HepG2 (cell line): ENCODE results near the gene COQ10B. TPM values are rescaled to one million over a fixed set of nuclear protein-coding genes. Genes with fewer than 3 reads are reported as not detected.

Experiments used
- HNRNPLL ChIP-seq: fragments of 200-400 bp; formaldehyde crosslinking; IDR thresholded peaks from 2 replicates; pipeline ENCODE4 v1.6.1; 2017; ENCODE audit warnings: mild to moderate bottlenecking, low read depth, low read length; ENCODE audit not compliant: poor library complexity, severe bottlenecking
- MEIS1 ChIP-seq: sonication (generic); formaldehyde crosslinking; IDR thresholded peaks from 2 replicates; pipeline ENCODE4 v1.9.0; 2021; ENCODE audit warnings: mild to moderate bottlenecking, missing genetic modification reagents, moderate library complexity, borderline replicate concordance
- PHF8 ChIP-seq: sonication (generic); formaldehyde crosslinking; IDR thresholded peaks from 2 replicates; pipeline ENCODE4 v1.5.0; 2020; ENCODE audit warnings: missing genetic modification reagents
- SP4 ChIP-seq: sonication (generic); formaldehyde crosslinking; IDR thresholded peaks from 2 replicates; pipeline ENCODE4 v1.8.1; 2023; ENCODE audit warnings: mild to moderate bottlenecking, missing genetic modification reagents
- ZBTB7B ChIP-seq: sonication (generic); formaldehyde crosslinking; IDR thresholded peaks from 2 replicates; pipeline ENCODE4 v1.4.0; 2020; ENCODE audit warnings: missing genetic modification reagents
- ZNF12 ChIP-seq: sonication (generic); formaldehyde crosslinking; IDR thresholded peaks from 2 replicates; pipeline ENCODE4 v1.5.0; 2020; ENCODE audit warnings: missing genetic modification reagents
- ZNF331 ChIP-seq: sonication (generic); formaldehyde crosslinking; IDR thresholded peaks from 2 replicates; pipeline ENCODE4 v1.4.0; 2020; ENCODE audit warnings: missing genetic modification reagents
- ZNF547 ChIP-seq: sonication (generic); formaldehyde crosslinking; IDR thresholded peaks from 2 replicates; pipeline ENCODE4 v1.5.1; 2020; ENCODE audit warnings: mild to moderate bottlenecking, missing genetic modification reagents
- polyA plus RNA-seq, 8 experiments: library from polyadenylated mRNA; depleted of rRNA in 3 of 8; stranded (reverse) in 7 of 8; unstranded in 1 of 8; fragments of >200 nt; fragmentation: Illumina TruSeq in 4 of 8; extraction: Trizol in 4 of 8; gene quantifications; 2 replicates each; pipeline versions ENCODE4 v1.2.1 to v1.2.3, GENCODE V29; 2011 to 2016; ENCODE audit warnings: low read depth in 4 of 8, missing spikeins in 1 of 8, mixed read lengths in 1 of 8; ENCODE audit not compliant: insufficient read depth in 1 of 8
- total RNA-seq, 5 experiments: library from RNA; depleted of rRNA; stranded (reverse); fragments of >200 nt; fragmentation: Illumina TruSeq; extraction: Trizol; gene quantifications; 2 replicates each; pipeline ENCODE4 v1.2.3, GENCODE V29; 2016; ENCODE audit warnings: low read depth in 1 of 5
- TF ChIP-seq, protein P1 (sequence below): sonication (generic); formaldehyde crosslinking; IDR thresholded peaks from 2 replicates; pipeline ENCODE4 v1.5.0; 2020; ENCODE audit warnings: mild to moderate bottlenecking, missing genetic modification reagents, borderline replicate concordance
- TF ChIP-seq, protein P2 (sequence below): sonication (generic); formaldehyde crosslinking; IDR thresholded peaks from 2 replicates; pipeline ENCODE4 v1.5.0; 2020; ENCODE audit warnings: missing genetic modification reagents
- TF ChIP-seq, protein P3 (sequence below): sonication (generic); formaldehyde crosslinking; IDR thresholded peaks from 2 replicates; pipeline ENCODE4 v1.8.1; 2023; ENCODE audit warnings: mild to moderate bottlenecking, inconsistent platforms, moderate library complexity, missing genetic modification reagents, borderline replicate concordance
- TF ChIP-seq, protein P4 (sequence below): sonication (generic); formaldehyde crosslinking; IDR thresholded peaks from 2 replicates; pipeline ENCODE4 v1.4.0; 2020; ENCODE audit warnings: missing genetic modification reagents, borderline replicate concordance

Gene COQ10B
- total and polyA plus RNA-seq, 2 of the 13 experiments (the other 11 are each of a cell fraction or from before 2014, with no cell fraction given): 4.6 to 34.9 TPM

DNA sequence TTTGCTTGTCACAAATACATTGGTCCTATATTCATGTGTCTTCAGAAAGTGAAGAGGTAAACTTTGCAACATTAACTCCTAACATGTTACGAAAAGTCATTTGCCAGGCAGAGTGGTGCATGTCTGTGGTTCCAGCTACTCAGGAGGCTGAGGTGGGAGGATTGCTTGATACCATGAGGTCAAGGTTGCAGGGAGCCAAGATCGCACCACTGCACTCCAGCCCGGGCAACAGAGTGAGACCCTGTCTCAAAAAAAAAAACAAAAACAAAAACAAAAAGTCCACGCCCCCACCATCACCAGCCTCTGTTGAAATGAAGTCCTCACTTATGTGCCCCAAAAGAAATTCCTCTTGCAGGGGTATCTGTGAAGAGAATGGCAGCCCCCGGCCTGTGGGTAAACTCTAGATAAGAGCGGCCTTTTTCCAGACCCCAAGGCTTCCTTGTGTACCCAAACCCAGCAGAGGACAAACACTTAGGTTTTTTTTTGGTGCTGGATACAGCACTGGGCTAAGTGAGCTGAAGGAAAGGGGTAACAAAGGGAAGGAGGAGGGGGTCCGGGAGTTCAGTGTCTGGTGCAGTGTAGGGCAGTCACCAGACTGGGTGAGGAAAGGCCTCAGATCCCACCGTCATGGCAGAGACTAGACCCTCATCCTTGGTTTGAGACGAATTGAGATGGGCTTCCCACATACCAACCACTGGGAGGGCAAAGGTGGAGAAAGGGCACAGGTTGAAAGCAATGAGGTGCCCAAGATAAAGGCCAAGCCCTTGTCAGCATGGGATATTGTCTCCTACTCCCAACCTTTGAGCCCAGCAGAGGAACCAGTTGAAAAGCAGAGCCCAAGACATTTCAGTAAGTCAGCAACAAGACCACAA, 27.0 kb downstream of the COQ10B start (continued):
- TF ChIP-seq ZNF12 (CRISPR knock-in tag) (peak; percentile 7; the same call in 1 of the 2 replicates), ZNF547 (peak; percentile 61; the same call in 1 of the 2 replicates), ZBTB7B (CRISPR knock-in tag) (0 out of 2 replicates have a peak, but pooled peaks have one; percentile 19), ZNF331 (CRISPR knock-in tag) (0 out of 2 replicates have a peak, but pooled peaks have one; percentile 17), HNRNPLL (no peak), MEIS1 (CRISPR knock-in tag) (0 out of 2 replicates have a peak, but pooled peaks have one; percentile 0), PHF8 (CRISPR knock-in tag) (peak; percentile 37; the same call in 1 of the 2 replicates), SP4 (CRISPR knock-in tag) (0 out of 2 replicates have a peak, but pooled peaks have one; percentile 40)
- TF ChIP-seq, protein P1, sequence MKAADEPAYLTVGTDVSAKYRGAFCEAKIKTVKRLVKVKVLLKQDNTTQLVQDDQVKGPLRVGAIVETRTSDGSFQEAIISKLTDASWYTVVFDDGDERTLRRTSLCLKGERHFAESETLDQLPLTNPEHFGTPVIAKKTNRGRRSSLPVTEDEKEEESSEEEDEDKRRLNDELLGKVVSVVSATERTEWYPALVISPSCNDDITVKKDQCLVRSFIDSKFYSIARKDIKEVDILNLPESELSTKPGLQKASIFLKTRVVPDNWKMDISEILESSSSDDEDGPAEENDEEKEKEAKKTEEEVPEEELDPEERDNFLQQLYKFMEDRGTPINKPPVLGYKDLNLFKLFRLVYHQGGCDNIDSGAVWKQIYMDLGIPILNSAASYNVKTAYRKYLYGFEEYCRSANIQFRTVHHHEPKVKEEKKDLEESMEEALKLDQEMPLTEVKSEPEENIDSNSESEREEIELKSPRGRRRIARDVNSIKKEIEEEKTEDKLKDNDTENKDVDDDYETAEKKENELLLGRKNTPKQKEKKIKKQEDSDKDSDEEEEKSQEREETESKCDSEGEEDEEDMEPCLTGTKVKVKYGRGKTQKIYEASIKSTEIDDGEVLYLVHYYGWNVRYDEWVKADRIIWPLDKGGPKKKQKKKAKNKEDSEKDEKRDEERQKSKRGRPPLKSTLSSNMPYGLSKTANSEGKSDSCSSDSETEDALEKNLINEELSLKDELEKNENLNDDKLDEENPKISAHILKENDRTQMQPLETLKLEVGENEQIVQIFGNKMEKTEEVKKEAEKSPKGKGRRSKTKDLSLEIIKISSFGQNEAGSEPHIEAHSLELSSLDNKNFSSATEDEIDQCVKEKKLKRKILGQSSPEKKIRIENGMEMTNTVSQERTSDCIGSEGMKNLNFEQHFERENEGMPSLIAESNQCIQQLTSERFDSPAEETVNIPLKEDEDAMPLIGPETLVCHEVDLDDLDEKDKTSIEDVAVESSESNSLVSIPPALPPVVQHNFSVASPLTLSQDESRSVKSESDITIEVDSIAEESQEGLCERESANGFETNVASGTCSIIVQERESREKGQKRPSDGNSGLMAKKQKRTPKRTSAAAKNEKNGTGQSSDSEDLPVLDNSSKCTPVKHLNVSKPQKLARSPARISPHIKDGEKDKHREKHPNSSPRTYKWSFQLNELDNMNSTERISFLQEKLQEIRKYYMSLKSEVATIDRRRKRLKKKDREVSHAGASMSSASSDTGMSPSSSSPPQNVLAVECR (CRISPR knock-in tag): peak; percentile 52; the same call in 1 of the 2 replicates
- TF ChIP-seq, protein P2, sequence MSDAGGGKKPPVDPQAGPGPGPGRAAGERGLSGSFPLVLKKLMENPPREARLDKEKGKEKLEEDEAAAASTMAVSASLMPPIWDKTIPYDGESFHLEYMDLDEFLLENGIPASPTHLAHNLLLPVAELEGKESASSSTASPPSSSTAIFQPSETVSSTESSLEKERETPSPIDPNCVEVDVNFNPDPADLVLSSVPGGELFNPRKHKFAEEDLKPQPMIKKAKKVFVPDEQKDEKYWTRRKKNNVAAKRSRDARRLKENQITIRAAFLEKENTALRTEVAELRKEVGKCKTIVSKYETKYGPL (CRISPR knock-in tag): no peak
- TF ChIP-seq, protein P3, sequence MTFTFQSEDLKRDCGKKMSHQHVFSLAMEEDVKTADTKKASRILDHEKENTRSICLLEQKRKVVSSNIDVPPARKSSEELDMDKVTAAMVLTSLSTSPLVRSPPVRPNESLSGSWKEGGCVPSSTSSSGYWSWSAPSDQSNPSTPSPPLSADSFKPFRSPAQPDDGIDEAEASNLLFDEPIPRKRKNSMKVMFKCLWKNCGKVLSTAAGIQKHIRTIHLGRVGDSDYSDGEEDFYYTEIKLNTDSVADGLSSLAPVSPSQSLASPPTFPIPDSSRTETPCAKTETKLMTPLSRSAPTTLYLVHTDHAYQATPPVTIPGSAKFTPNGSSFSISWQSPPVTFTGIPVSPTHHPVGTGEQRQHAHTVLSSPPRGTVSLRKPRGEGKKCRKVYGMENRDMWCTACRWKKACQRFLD (CRISPR knock-in tag): 0 out of 2 replicates have a peak, but pooled peaks have one; percentile 23
- TF ChIP-seq, protein P4, sequence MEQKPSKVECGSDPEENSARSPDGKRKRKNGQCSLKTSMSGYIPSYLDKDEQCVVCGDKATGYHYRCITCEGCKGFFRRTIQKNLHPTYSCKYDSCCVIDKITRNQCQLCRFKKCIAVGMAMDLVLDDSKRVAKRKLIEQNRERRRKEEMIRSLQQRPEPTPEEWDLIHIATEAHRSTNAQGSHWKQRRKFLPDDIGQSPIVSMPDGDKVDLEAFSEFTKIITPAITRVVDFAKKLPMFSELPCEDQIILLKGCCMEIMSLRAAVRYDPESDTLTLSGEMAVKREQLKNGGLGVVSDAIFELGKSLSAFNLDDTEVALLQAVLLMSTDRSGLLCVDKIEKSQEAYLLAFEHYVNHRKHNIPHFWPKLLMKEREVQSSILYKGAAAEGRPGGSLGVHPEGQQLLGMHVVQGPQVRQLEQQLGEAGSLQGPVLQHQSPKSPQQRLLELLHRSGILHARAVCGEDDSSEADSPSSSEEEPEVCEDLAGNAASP (CRISPR knock-in tag): 0 out of 2 replicates have a peak, but pooled peaks have one; percentile 7
